ENCODE measurements around the gene CYTH2.

CYTH2 gene, protein sequence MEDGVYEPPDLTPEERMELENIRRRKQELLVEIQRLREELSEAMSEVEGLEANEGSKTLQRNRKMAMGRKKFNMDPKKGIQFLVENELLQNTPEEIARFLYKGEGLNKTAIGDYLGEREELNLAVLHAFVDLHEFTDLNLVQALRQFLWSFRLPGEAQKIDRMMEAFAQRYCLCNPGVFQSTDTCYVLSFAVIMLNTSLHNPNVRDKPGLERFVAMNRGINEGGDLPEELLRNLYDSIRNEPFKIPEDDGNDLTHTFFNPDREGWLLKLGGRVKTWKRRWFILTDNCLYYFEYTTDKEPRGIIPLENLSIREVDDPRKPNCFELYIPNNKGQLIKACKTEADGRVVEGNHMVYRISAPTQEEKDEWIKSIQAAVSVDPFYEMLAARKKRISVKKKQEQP

DNA sequence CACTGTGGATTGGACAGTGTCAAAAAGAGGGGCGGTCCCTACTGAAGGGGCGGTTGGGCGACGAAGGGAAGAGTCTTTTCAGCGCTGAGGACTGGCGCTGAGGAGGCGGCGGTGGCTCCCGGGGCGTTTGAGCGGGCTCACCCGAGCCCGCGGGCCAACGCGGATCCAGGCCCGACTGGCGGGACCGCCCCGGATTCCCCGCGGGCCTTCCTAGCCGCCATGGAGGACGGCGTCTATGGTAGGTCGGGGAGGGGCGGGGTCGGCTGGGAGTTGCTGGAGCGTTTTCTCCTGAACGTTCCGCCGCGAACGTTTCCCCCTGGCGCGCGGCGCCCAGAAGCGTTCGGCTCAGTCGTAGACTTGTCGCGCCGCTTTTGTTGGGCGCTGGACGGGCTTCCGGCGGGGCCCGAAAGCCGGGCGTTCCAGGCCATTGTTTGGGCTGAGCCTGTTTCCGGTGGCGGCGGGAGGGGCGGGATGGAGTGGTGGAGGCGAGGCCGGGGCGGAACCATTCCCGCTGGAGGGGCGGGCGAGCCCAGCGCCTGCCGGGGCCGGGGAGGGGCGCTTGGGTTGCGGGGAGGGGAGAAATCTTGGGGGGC lies at the start of gene CYTH2:
Gene CYTH2 (plus strand): TSS at position 81 of the 593 bp plus-strand sequence. CDS start 139 bp downstream, at position 220.
- peak; percentile 92 for DNase-seq

DNA sequence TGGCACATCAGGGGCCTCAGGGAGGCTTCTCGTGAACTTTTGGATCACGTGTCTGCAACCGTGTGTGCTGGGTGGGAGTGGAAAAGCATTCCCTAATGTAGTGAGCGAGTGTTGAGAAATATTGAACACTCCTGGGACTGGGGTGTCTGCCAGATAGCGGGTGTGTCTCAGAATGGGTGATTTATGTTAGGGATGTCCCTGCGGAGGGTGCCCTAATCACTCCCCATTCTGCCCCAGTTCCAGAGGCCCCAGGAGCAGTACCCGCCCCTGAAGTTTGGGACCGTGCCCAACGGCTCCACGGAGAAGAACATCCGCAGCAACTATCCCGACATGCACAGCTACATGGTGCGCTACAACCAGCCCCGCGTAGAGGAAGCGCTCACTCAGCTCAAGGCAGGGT lies 47.6 kb upstream of the CYTH2 start:
- DNase-seq, result no peak

- DNase-seq, result peak; percentile 53
Measured at GRCh38 chr19:48424694-48425219, 44.4 kb upstream of the CYTH2 start.

- DNase-seq, result no peak
Measured at GRCh38 chr19:48428670-48429069, 40.5 kb upstream of the CYTH2 start.

- DNase-seq, result no peak
Measured at GRCh38 chr19:48433337-48433736, 35.8 kb upstream of the CYTH2 start.

- DNase-seq, result no peak
Measured at GRCh38 chr19:48436586-48436985, 32.6 kb upstream of the CYTH2 start.

GRCh38 chr19:48441360-48442050 lies 27.7 kb upstream of the CYTH2 start:
- no peak for DNase-seq

DNA sequence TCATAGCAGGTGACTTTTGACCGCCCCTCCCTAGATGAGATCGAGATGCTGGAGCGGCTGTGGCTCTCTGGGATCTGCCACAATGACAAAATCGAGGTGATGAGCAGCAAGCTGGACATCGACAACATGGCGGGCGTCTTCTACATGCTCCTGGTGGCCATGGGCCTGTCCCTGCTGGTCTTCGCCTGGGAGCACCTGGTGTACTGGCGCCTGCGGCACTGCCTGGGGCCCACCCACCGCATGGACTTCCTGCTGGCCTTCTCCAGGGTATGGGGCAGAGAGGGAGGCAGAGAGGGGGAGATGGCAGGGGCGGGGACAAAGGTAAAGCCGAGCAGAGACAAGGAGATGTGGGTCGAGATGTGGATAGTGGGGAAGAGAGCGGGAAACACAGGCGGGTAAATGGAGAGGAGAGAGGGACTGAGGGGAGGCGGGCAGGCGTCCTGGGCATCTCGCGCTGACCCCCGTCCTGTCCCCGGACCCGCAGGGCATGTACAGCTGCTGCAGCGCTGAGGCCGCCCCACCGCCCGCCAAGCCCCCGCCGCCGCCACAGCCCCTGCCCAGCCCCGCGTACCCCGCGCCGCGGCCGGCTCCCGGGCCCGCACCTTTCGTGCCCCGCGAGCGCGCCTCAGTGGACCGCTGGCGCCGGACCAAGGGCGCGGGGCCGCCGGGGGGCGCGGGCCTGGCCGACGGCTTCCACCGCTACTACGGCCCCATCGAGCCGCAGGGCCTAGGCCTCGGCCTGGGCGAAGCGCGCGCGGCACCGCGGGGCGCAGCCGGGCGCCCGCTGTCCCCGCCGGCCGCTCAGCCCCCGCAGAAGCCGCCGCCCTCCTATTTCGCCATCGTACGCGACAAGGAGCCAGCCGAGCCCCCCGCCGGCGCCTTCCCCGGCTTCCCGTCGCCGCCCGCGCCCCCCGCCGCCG lies 26.8 kb upstream of the CYTH2 start:
- no peak for DNase-seq

- DNase-seq, result no peak
Measured at GRCh38 chr19:48443256-48443655, 25.9 kb upstream of the CYTH2 start.

GRCh38 chr19:48443731-48444128 lies 25.4 kb upstream of the CYTH2 start:
- no peak for DNase-seq

DNA sequence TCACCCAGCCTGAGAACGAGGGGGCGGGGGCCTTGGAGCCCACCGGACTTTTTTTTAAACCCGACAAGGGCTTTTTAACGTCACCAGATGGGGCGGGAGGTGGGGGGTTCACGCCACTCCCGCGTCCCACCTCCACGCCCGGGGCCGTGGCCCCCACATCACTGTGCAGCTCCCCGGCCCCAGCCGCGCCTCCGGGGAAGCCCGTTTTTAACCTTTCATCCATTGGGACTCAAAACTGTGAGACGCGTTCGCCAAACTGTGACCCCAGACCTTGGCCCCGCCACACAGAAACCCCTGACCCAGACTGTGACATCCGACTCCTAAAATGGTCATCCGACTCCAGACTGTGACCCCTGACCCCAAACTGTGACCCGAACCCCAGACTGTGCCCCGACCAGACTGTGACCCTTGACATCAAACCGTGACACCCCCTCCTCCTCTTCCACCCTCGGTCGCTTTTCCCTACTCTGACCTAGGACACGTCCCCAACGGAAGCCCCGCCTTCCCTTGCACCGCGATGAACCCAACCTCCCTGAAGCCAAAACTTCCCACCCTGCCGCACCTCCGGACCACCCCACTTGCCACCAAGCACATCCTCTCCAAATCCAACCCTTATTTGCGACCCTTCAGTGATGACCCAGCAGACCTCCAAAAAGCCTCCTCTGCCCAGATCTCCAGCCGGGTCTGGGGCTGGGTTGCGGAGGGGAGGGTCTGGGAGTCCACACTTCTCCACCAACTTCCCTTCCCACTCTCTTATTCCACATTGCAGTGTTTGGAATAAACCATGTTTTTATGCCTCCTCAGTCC lies 24.8 kb upstream of the CYTH2 start:
- DNase-seq, result no peak

DNA sequence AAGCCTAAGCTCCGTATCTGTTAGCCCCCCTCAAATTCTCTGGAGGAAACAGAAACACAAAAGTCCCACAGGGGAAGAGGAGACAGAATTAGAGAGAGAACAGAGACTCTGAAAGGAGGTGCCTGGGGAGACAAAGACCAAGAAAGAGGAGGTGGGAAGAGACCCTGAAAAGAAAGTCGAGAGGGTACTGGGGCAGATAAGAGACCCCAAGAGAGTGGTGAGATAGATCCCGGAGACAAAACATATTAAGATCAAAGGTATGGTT lies 24.3 kb upstream of the CYTH2 start:
- no peak for DNase-seq

DNA sequence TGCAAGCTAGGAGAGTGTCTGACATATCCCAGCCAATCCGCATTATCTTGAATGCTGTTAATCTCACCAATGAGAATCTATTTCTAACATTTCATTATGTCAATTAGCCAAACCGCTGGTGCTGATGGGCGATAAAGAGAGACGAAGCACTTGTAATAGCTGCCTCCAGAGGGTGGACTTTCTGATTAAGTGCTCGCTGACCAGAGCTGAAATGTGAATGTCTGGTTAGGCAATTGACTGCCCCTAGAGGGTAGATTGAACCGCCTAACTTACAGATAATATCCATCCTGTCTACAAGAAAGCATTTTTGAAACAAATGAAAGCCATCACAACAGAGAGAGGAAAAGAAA lies 23.9 kb upstream of the CYTH2 start:
- peak; percentile 63 for DNase-seq

- peak; percentile 95 for DNase-seq
Measured at GRCh38 chr19:48445606-48446481, 23.3 kb upstream of the CYTH2 start, which contains the start of gene GRWD1. GRWD1 (plus strand) TSS chr19:48445983; CDS start chr19:48446006, 23 bp downstream.

GRCh38 chr19:48446579-48446978 lies 22.6 kb upstream of the CYTH2 start:
- no peak for DNase-seq

DNA sequence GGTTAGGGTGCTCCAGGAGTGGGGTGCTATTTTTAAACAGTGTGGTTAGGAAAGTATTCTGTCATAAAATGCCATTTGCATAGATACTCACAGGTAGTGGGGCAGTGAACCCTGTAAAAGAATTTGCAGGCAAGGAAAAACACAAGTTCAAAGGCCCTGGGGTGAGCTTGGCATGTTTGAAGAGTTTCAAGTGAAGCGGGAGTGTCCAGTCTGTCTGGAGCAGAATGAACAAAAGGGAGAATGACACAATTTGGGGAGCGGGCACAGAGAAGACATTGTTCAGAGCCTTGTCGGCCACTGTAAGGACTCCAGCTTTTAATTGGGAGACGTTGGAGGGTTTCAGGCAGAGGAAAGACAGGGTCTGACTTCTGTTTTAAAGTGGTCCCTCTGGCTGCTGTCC lies 20.6 kb upstream of the CYTH2 start:
- no peak for DNase-seq

GRCh38 chr19:48450441-48450840 lies 18.7 kb upstream of the CYTH2 start:
- no peak for DNase-seq

DNA sequence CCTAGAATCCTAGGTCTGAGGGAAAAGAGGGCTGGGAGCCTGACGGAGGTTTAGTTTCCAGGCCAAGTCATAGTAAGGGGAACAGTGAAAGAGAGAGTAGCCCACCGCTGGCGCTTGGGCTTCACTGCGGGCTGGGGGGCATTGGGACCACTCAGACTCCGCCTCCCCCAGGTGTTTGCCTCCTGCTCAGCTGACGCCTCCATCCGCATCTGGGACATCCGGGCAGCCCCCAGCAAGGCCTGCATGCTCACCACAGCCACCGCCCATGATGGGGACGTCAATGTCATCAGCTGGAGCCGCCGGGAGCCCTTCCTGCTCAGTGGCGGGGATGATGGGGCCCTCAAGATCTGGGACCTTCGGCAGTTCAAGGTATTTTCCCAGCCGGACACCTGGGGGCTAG lies 18.3 kb upstream of the CYTH2 start:
- no peak for DNase-seq

DNA sequence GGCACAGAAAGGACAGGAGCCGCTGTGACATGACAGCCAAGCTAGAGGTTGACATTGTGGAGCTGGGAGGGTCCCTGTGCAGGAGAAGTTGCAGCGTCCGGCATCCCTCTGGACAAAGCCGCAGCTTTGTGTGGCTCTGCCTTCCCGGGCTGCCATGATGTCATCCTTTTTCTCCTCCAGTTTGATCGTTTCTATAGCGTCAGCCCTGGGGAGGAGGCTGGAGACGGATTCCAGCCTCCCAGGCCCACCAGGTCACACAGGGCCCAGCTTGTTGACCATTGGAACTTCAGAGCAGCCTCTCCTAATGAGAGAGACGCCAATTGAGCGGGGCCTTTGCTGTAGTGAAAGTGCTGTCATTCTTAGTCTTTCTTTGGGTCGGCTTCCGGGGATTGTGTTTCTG lies 17.5 kb upstream of the CYTH2 start:
- no peak for DNase-seq

DNA sequence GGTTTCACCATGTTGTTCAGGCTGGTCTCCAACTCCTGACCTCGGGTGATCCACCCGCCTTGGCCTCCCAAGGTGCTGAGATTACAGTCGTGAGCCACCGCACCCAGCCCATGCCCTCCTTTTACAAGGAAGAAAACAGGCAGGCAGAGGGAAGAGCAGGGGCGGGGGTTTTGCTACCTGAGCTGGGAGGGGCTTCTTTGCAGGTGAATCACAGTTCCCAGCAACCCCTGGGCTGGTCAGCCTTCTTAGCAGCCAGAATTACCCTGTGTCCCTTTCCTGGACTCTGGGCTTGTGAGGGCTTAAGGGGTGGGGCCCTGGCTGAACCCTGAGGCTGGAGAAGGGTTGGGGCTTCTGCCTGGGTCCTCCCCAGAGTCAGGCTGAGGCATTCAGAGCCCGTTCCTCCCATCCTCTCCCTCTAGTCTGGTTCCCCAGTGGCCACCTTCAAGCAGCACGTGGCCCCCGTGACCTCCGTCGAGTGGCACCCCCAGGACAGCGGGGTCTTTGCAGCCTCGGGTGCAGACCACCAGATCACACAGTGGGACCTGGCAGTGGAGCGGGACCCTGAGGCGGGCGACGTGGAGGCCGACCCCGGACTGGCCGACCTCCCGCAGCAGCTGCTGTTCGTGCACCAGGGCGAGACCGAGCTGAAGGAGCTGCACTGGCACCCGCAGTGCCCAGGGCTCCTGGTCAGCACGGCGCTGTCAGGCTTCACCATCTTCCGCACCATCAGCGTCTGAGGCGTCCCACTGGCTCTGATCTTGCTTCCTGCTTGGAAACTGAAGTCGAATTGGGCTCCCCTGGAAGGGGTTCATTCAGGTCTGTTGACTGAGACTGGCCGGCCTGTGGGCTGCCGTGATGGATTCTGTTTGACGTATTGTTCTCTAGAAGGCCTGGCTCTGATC lies 16.6 kb upstream of the CYTH2 start:
- DNase-seq, result no peak

All from femur (tissue), 1 donor.